Heart left ventricle (tissue), 16 donors: ENCODE measurements around the gene CHL1. TPM values are rescaled to one million over a fixed set of nuclear protein-coding genes. Genes with fewer than 3 reads are reported as not detected.

ENCODE experiments used
- ATAC-seq, 4 donors: fragments of 200-7000 bp; cut with Tn5 transposase; one replicate each; pipeline ENCODE4 v1.9.1; 2020 to 2022; ENCODE audit warnings: moderate library complexity in 4 of 4, mild to moderate bottlenecking in 3 of 4, moderate number of reproducible peaks in 1 of 4
- DNase-seq, 5 donors: peaks; one replicate each; pipeline ENCODE4 v3.0.0-alpha.2; 2020
- H3K27ac ChIP-seq, 12 donors: fragments of 200-600 bp; sonication (generic) in 4 of 12; one replicate each; pipeline versions ENCODE4 v1.5.0 to v1.8.0; 2016 to 2022; ENCODE audit warnings: mild to moderate bottlenecking in 2 of 12
- H3K27me3 ChIP-seq, 9 donors: fragments of 200-600 bp; sonication (generic) in 2 of 9; one replicate each; pipeline versions ENCODE4 v1.5.1 to v1.8.0; 2016 to 2022; ENCODE audit warnings: mild to moderate bottlenecking in 3 of 9
- H3K36me3 ChIP-seq, 9 donors: fragments of 200-600 bp; sonication (generic) in 2 of 9; one replicate each; pipeline versions ENCODE4 v1.5.0 to v1.8.0; 2018 to 2022; ENCODE audit warnings: mild to moderate bottlenecking in 2 of 9
- H3K4me1 ChIP-seq, 12 donors: fragments of 200-600 bp; sonication (generic) in 4 of 12; one replicate each; pipeline versions ENCODE4 v1.5.0 to v1.8.0; 2016 to 2022; ENCODE audit warnings: mild to moderate bottlenecking in 3 of 12
- H3K4me3 ChIP-seq, 12 donors: fragments of 200-600 bp; sonication (generic) in 4 of 12; one replicate each; pipeline versions ENCODE4 v1.5.0 to v1.8.0; 2017 to 2022; ENCODE audit warnings: mild to moderate bottlenecking in 9 of 12, moderate library complexity in 4 of 12
- H3K9me3 ChIP-seq, 12 donors: fragments of 200-600 bp; sonication (generic) in 4 of 12; one replicate each; pipeline versions ENCODE4 v1.5.0 to v1.8.0; 2016 to 2022; ENCODE audit warnings: mild to moderate bottlenecking in 1 of 12
- POLR2A ChIP-seq, 2 donors: fragments of 450-650 bp; IDR thresholded peaks; one replicate each; pipeline ENCODE4 v1.6.1; 2017; ENCODE audit warnings: antibody characterized with exemption in 2 of 2, mild to moderate bottlenecking in 2 of 2, moderate library complexity in 2 of 2
- WGBS, 4 donors: extraction: QIAGEN DNeasy Blood & Tissue Kit in 2 of 4; methylation state at CpG; one replicate each; pipeline versions ENCODE4 v1.1.5 to v1.1.7; 2013 to 2018; 5-methylcytosine and 5-hydroxymethylcytosine counted together
- intact Hi-C, 10 donors: fragments of 100-400 bp; cut with DNase I; formaldehyde crosslinking; loops; one replicate each; pipeline versions ENCODE4 v1.11.1 to v1.14.2; 2022
- polyA plus RNA-seq, 2 donors: library from polyadenylated mRNA; stranded (reverse); fragments of 200-250 nt; gene quantifications; one replicate each; pipeline ENCODE4 v1.2.3, GENCODE V29; 2013
- total RNA-seq, 9 donors: library from RNA; depleted of rRNA in 2 of 9; stranded (reverse); fragments of >200 nt in 2 of 9; fragmentation: NEBNext Ultra II Directional in 3 of 9; extraction: Animal tissue kit (Norgen Biotek cat#: 25700) in 3 of 9; gene quantifications; one replicate each; pipeline versions ENCODE4 v1.1.0 to v1.2.4, GENCODE V29; 2016 to 2023
- TF ChIP-seq, protein P1 (sequence below), 12 donors: fragments of 200-600 bp; sonication (generic) in 4 of 12; IDR thresholded peaks; one replicate each; pipeline versions ENCODE4 v1.5.0 to v1.8.0; 2018 to 2022; ENCODE audit warnings: antibody characterized with exemption in 12 of 12, mild to moderate bottlenecking in 5 of 12
- donor health status: ischemic (EF 13 %, LVEDD 7.1; RV severe dilation, severe dysfunction).
- donor health status: healthy with polysubstance abuse.
- donor health status: DM: no; HTN: yes; CAD: no.
- donor health status: DM: no; HTN: no; CAD: no.
- donor health status: ischemic (EF 25% LVEDD 6.9; RV normal size, moderate dysfunction).
- donor health status: ischemic (EF 25% LVEDD 5.7; RV mildly dilated, moderate dysfunction).
- donor health status: healthy.
- donor health status: DM: yes; HTN: yes; CAD: no.
- donor health status: ischemic (EF 35%, LVEDD 5.7; RV mildly dilated, moderate dysfunction).
- donor health status: nonischemic (EF 11% LVEDD 7.7; RV severe dilation, severe dysfunction).
- donor health status: DM: yes; HTN: yes; CAD: no.
- donor health status: PGD.
- donor health status: ischemic (EF 29% LVEDD 5.4; RV normal size, mild dysfunction).
- donor health status: nonischemic (EF 23%, LVEDD 6.1; RV moderate dilation, normal function).

CHL1 gene
- total and polyA plus RNA-seq, 11 donors: 0.48 to 15.3 (median 2.6) TPM

DNA sequence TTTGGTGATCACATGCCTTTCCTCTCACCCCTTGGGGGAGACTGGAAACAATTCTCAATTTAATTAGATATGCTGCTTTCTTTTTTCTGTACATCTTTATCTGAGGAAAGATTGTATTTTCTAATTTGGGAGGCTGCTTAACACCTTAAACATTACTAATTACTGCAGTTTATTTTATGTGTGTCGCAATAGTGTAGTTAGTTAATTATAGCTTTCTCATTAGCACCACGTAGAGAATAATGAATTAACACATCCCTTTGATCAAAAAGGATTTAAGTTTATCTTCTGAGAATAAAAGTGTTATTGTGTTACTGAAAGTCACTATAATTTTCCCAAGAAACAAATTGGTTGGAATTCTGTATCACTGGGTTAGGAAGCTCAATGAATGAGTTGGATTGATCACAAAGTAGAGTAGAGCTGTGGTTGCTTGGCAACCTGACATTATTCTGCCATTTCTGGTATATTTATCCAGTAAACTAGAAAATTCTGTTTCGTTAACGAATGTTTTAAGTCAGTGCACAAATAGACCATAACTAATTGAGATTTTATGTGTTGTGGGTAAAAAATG, 4.3 kb downstream of the CHL1 start:
- H3K27me3 ChIP-seq: peaks cover 8 to 51% (median 31%) of the 10 kb centered on the region in 9 donors
- DNase-seq (no peak), ATAC-seq (no peak)
- no peak overlapping the region for H3K4me3 ChIP-seq
- intact Hi-C loops: no loop called here
- H3K9me3 ChIP-seq: no peaks in the 10 kb centered on the region
- WGBS, 4 donors: 60 to 72% (median 70%) methylated on average over 4 of the region's 4 CpGs
- no peaks in the 10 kb centered on the region for H3K36me3 ChIP-seq
- peaks cover 0 to 21% (median 12%) of the 10 kb centered on the region in 12 donors for H3K4me1 ChIP-seq
- no peak overlapping the region for H3K27ac ChIP-seq
- TF ChIP-seq, protein P1, sequence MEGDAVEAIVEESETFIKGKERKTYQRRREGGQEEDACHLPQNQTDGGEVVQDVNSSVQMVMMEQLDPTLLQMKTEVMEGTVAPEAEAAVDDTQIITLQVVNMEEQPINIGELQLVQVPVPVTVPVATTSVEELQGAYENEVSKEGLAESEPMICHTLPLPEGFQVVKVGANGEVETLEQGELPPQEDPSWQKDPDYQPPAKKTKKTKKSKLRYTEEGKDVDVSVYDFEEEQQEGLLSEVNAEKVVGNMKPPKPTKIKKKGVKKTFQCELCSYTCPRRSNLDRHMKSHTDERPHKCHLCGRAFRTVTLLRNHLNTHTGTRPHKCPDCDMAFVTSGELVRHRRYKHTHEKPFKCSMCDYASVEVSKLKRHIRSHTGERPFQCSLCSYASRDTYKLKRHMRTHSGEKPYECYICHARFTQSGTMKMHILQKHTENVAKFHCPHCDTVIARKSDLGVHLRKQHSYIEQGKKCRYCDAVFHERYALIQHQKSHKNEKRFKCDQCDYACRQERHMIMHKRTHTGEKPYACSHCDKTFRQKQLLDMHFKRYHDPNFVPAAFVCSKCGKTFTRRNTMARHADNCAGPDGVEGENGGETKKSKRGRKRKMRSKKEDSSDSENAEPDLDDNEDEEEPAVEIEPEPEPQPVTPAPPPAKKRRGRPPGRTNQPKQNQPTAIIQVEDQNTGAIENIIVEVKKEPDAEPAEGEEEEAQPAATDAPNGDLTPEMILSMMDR (IDR thresholded peaks at IDR 0.05): no peak
- no peak for TF ChIP-seq POLR2A (IDR thresholded peaks at IDR 0.05)

DNA sequence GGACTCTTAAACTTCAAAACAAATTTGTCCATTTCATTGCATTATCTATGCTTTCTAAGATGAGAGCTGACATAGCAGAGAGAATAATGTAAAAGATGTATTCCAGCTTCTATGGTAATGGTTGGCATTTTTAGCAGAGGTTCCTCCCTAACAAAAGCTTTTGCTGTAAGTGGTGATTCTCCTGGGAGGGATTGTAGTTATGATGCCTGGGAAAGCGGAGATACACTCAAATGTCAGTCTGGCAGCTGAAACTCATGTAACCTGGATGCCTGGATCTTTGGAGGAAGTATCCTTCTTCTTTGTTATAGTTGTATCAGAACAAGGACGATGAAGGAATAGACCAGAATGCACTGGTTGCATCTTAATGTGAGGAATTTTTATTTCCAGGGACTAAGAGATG, 7.5 kb downstream of the CHL1 start:
- ATAC-seq (no peak), DNase-seq (no peak)
- Histone ChIP-seq H3K9me3 (no peaks in the 10 kb centered on the region), H3K27me3 (peaks cover 0 to 27% (median under 1%) of the 10 kb centered on the region in 9 donors), H3K4me1 (no peaks in the 10 kb centered on the region), H3K27ac (no peak overlapping the region), H3K36me3 (no peaks in the 10 kb centered on the region), H3K4me3 (no peak overlapping the region)
- no peak for TF ChIP-seq POLR2A (IDR thresholded peaks at IDR 0.05)
- WGBS, 4 donors: 40 to 61% (median 56%) methylated on average over 2 of the region's 2 CpGs
- intact Hi-C loops: no loop called here

DNA sequence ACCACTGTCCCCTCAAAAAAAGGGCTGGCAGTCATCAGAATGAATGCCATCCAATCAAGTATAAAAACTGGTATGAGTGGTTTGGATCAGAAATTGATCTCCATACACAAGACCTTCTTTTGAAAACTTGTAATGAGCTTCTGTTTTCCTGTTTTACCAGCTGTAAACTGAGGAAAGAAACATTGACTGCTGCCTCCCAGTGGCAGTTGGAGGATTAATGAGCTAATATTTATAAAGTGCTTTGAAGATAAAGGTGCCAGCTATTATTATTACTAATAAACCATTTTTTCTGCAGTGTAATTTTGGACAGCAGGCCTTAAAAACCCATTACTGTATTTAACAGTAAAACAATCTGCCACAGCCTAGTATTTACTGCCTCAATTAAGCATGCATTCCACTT, 11.4 kb downstream of the CHL1 start:
- Histone ChIP-seq H3K36me3 (no peaks in the 10 kb centered on the region), H3K4me1 (no peaks in the 10 kb centered on the region), H3K4me3 (no peak overlapping the region), H3K27me3 (peaks cover 0 to 10% (median 0%) of the 10 kb centered on the region in 9 donors), H3K9me3 (no peaks in the 10 kb centered on the region), H3K27ac (no peak overlapping the region)
- ATAC-seq: no peak
- TF ChIP-seq POLR2A (IDR thresholded peaks at IDR 0.05): no peak
- no peak for DNase-seq
- intact Hi-C loops: no loop called here

DNA sequence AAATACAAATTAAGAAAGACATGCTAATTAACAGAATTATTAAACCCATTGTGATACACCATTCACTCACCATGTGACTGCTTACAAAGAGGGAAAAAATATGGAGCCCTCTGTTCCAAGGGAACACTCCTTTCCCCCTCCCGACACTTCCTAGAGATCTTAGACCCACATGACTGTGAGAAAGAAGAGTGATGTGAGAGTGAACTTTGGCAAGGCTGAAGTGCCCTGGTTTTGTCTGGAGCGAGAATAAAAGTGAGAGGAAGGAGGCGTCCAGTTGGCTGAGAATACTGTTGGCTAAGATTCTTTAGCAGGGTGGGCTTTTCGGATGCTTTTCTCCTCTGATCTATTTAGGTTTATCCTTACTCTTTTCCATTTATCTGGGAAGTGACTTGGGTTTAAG, 14.1 kb downstream of the CHL1 start:
- Histone ChIP-seq H3K9me3 (no peaks in the 10 kb centered on the region), H3K4me1 (no peaks in the 10 kb centered on the region), H3K27me3 (peaks cover 0 to 10% (median 0%) of the 10 kb centered on the region in 9 donors), H3K27ac (no peak overlapping the region), H3K36me3 (no peaks in the 10 kb centered on the region), H3K4me3 (no peak overlapping the region)
- intact Hi-C loops: no loop called here
- DNase-seq (no peak), ATAC-seq (no peak)
- TF ChIP-seq POLR2A (IDR thresholded peaks at IDR 0.05): no peak
- TF ChIP-seq, protein P1 (IDR thresholded peaks at IDR 0.05): no peak
- 70 to 81% (median 73%) methylated on average over 4 of the region's 4 CpGs for WGBS, 4 donors

DNA sequence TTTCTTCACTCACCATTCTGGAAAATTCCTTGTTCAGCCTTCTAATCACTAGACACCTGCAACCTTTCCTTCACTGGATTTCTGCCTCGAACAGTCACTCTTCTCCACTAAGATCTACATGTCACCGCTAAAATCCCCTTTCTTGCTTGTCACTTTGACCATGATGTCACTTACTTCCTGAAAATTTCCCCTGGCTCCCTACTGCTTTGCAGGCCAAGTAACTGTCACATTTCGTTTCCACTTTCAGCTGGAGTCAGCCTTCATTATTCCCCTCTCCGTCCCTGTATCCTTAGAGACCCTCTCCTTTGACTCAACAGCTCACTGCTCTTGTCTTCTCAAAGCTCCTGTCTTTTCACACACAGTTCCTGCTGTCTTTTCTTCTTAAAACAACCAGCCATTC, 15.9 kb downstream of the CHL1 start:
- intact Hi-C loops: no loop called here
- DNase-seq (no peak), ATAC-seq (no peak)
- Histone ChIP-seq H3K27me3 (peaks cover 0 to 3% (median 0%) of the 10 kb centered on the region in 9 donors), H3K4me3 (no peak overlapping the region), H3K9me3 (no peaks in the 10 kb centered on the region), H3K36me3 (no peaks in the 10 kb centered on the region), H3K4me1 (no peaks in the 10 kb centered on the region), H3K27ac (no peak overlapping the region)
- TF ChIP-seq, protein P1 (IDR thresholded peaks at IDR 0.05): no peak
- no peak for TF ChIP-seq POLR2A (IDR thresholded peaks at IDR 0.05)
- WGBS, 4 donors: 34 to 46% (median 34%) methylated on average over 4 of the region's 4 CpGs
